IPS-NIHi11 (cell line): Measurements from ENCODE around the gene ILKAP.

Source experiments
- DNase-seq: peaks from one replicate; pipeline ENCODE4 v3.0.0; 2012; ENCODE audit warnings: mixed read lengths, low spot score

Gene ILKAP

GRCh38 chr2:238133499-238134392, 69.7 kb downstream of the ILKAP start:
- no peak for DNase-seq

GRCh38 chr2:238132463-238133450, 70.7 kb downstream of the ILKAP start:
- DNase-seq = no peak

- no peak for DNase-seq
Observed at GRCh38 chr2:238131761-238132462, 71.6 kb downstream of the ILKAP start.

GRCh38 chr2:238130696-238131628, 72.5 kb downstream of the ILKAP start:
- DNase-seq = no peak

- DNase-seq = no peak
Observed at GRCh38 chr2:238130111-238130695, 73.3 kb downstream of the ILKAP start.

- DNase-seq = no peak
Observed at GRCh38 chr2:238129166-238130010, 74.1 kb downstream of the ILKAP start.

GRCh38 chr2:238128534-238129001, 74.9 kb downstream of the ILKAP start:
- peak; percentile 69 for DNase-seq

GRCh38 chr2:238128061-238128440, 75.4 kb downstream of the ILKAP start:
- DNase-seq = no peak

- peak; percentile 72 for DNase-seq
Observed at GRCh38 chr2:238127165-238128060, 76.1 kb downstream of the ILKAP start.

- no peak for DNase-seq
Observed at GRCh38 chr2:238126775-238127164, 76.7 kb downstream of the ILKAP start.

GRCh38 chr2:238126338-238126737, 77.2 kb downstream of the ILKAP start:
- DNase-seq = no peak

- no peak for DNase-seq
Observed at GRCh38 chr2:238125127-238125885, 78.2 kb downstream of the ILKAP start.

GRCh38 chr2:238124488-238125126, 78.9 kb downstream of the ILKAP start:
- no peak for DNase-seq

- no peak for DNase-seq
Observed at GRCh38 chr2:238123991-238124470, 79.5 kb downstream of the ILKAP start.

GRCh38 chr2:238123218-238123971, 80.1 kb downstream of the ILKAP start:
- no peak for DNase-seq
